ENCODE results near the gene GRK3.

DNA sequence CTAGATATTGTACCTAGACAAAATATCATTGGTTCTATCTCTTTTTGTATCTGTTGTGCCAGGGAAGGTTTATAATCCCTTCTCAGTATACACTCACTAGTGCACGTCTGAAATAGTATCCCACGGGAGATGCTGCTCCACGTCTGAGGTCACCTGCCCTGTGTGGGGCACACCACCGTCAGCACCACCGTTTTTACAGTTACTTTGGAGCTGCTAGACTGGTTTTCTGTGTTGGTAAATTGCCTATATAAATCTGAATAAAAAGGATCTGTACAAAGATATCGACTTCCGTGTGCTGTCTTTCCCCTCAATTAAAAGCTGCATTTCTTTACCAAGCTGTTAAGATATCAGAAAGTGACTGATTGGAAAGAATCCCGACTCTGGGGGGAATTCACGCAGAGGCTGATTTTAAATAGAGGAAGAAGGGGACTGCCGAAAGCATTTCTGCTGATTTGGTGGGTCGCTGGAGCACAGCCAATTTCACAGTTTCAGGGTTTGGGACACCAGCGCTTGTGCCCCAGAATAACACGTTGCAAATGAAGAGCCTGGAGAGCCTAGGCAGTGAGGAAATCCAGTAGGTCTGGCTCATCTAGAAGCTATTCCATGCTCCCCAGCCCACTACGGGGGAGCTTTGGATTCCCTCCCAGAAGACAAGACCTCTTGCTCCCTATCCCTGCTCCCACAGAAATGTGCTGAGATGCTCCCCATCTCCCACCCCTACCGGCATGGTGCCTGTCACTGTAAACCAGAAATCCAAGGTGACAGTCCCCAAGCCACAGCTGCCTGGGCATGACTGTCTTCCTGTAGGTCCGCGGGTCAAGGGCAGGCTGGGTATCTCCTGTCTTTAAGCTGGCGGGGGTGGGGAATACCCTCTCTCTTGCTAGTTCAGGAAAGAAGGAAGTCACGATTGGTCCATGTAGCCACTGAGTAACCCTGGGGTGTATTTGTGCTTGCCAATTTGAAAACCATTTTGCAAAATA, 164.8 kb downstream of the GRK3 start:
- TF ChIP-seq, protein P1, sequence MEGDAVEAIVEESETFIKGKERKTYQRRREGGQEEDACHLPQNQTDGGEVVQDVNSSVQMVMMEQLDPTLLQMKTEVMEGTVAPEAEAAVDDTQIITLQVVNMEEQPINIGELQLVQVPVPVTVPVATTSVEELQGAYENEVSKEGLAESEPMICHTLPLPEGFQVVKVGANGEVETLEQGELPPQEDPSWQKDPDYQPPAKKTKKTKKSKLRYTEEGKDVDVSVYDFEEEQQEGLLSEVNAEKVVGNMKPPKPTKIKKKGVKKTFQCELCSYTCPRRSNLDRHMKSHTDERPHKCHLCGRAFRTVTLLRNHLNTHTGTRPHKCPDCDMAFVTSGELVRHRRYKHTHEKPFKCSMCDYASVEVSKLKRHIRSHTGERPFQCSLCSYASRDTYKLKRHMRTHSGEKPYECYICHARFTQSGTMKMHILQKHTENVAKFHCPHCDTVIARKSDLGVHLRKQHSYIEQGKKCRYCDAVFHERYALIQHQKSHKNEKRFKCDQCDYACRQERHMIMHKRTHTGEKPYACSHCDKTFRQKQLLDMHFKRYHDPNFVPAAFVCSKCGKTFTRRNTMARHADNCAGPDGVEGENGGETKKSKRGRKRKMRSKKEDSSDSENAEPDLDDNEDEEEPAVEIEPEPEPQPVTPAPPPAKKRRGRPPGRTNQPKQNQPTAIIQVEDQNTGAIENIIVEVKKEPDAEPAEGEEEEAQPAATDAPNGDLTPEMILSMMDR (IDR thresholded peaks at IDR 0.05) = no peak
- no peak for TF ChIP-seq POLR2A (IDR thresholded peaks at IDR 0.05)

Measured in suprapubic skin (tissue), 3 donors.